Erythroblast (primary cell): Measurements from ENCODE around the gene SMIM10.
"Not testable (repeated sequence)": the region's sequence is repeated elsewhere in the genome, so short reads cannot be mapped to it uniquely, and the experiment has no call there.

ENCODE experiments used
- DNase-seq, 2 experiments: peaks; one replicate each; lab custom pipeline; 2025; lab: John Stamatoyannopoulos, UW
- GATA1 ChIP-seq: IDR thresholded peaks from 2 replicates; pipeline ENCODE4 v1.6.1; 2011; ENCODE audit warnings: low read depth, mild to moderate bottlenecking, control low read depth, low read length, moderate library complexity
- POLR2A ChIP-seq: IDR thresholded peaks from 2 replicates; pipeline ENCODE4 v1.6.1; 2011; ENCODE audit warnings: mild to moderate bottlenecking, low read length

SMIM10 gene

GRCh38 chrX:134997646-134998045 is 6.9 kb downstream of the SMIM10 start:
- DNase-seq: no peak

DNA sequence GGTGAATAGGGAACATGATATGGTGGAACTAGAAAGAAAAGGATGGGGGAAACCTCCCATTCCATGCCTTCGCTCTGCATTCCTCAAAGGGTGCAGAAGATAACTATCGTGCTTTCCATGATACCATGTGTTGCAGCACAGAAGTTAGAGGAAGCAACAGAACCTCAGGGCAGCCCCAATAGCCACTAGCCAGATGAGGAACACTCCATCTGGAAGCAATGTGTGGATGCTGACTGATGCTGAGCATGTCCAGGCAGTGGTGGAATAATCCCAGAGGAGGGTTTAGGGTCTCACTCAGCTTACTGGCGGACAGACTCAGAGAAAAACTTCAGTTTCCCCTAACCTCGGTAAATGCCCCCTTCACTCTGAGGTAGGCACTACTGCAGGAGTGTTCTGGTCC is 7.5 kb downstream of the SMIM10 start:
- DNase-seq: no peak
- TF ChIP-seq POLR2A (no peak), GATA1 (no peak)

More at GRCh38 chrX:134997646-134998045, 6.9 kb downstream of the SMIM10 start:
- TF ChIP-seq GATA1: no peak
- no peak for TF ChIP-seq POLR2A

DNA sequence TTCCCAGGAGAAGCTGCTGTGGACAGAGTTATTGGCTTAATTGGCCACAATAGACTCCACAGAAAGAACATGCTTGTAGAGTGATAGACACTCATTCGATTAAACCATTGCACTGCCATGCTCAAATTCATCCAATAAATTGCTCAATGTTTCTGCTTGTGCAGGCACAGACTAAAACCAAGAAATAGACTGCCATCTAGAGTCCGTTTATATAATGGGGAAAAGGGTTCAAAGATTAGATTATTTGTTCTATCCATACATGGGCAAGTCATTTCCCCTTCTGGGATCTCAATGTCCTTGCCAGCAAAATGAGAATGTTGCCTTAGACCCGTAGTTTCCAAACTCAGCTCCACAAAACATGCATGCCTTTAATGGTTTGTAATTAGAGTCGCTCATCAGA is 8.7 kb downstream of the SMIM10 start:
- DNase-seq: peak; percentile 57 to 65
- TF ChIP-seq POLR2A (no peak), GATA1 (no peak)

DNA sequence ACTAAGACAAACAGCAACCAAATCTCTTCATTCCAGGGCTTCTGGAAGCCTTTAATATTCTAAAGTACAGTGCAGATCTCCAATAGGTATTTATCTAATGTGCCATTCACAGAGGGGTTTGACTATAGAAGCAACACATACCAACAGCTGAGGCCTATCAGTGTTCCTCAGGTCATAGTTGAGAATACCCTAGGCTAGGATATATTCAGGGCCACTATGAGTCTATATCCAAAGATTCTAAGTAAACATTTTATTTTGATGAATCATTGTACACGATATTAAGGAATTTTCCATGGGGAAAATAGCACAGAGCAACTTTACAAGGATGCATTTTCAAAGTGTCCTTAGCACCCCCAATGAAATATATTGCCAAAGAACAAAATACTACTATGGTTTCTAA is 9.7 kb downstream of the SMIM10 start:
- TF ChIP-seq GATA1: no peak
- TF ChIP-seq POLR2A: no peak
- peak in 1 of 2 experiments; percentile 22 for DNase-seq

DNA sequence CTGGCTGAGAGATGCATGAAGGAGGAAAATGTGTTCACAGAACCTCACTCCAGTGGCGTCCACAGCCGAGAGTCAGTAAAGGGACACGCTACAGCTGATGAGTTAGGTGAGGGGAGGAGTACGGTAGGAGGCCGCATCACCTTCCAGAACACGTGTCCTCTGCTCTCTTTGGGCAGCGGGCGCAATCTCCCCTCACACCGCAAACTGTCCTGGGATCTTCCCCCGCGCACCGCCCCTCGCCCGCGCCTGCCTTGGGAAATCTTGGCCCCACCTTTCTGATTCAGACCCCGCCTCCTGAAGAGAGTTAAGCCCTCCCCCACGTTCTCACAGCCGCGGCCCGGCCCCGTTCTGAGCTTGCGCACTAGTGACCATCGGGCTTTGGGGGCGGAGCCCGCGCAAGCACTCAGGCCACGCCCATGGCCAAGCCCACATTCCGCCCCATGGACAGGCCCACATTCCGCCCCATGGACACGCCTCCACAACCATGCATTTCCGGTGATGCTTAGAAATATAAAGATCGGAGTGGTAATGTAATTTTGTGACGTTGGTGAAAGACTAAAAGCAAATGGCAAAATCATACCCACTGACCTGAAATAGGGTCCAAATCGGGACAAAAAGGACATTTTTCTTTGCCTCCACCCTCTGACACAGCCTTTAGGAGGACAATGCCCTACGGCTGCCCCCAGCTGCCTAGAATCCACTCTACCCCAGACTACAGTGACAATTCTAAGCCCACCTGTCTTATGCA is 13.3 kb downstream of the SMIM10 start:
- TF ChIP-seq POLR2A (no peak), GATA1 (no peak)
- peak; percentile 91 to 93 for DNase-seq

- no peak for DNase-seq
- TF ChIP-seq POLR2A (no peak), GATA1 (no peak)
Measured at GRCh38 chrX:135006187-135006586, 15.4 kb downstream of the SMIM10 start.

DNA sequence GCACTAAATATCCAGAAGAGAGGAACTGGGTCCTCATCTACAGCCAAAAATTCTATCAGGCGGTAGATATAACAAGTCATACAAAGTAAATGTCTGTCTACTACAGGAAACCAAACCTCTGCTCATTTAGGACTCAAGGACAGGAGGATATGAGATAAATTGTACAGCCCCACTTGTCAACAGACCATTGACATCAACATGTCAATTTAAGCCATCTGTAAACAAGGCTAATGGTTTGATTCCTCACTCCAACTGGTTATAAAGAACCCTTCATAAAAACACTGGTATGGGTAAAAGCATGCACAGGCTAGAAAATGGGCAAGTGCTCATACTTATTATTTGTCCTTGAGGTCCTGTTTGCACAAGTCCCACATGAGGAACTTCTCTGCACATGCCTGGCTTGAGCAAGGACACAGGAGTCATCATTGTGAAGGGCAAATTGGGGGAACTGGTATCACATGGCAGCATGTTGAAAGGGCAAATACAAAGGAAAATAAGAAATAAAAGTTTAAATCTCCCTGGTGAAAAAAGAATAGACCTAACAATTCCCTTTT is 18.3 kb downstream of the SMIM10 start:
- DNase-seq: no peak
- TF ChIP-seq GATA1: no peak
- no peak for TF ChIP-seq POLR2A

GRCh38 chrX:135009838-135010237 is 19.0 kb downstream of the SMIM10 start:
- DNase-seq: no peak
- no peak for TF ChIP-seq GATA1
- no peak for TF ChIP-seq POLR2A

GRCh38 chrX:135010921-135011320 is 20.1 kb downstream of the SMIM10 start:
- TF ChIP-seq POLR2A (no peak), GATA1 (no peak)
- no peak for DNase-seq

DNA sequence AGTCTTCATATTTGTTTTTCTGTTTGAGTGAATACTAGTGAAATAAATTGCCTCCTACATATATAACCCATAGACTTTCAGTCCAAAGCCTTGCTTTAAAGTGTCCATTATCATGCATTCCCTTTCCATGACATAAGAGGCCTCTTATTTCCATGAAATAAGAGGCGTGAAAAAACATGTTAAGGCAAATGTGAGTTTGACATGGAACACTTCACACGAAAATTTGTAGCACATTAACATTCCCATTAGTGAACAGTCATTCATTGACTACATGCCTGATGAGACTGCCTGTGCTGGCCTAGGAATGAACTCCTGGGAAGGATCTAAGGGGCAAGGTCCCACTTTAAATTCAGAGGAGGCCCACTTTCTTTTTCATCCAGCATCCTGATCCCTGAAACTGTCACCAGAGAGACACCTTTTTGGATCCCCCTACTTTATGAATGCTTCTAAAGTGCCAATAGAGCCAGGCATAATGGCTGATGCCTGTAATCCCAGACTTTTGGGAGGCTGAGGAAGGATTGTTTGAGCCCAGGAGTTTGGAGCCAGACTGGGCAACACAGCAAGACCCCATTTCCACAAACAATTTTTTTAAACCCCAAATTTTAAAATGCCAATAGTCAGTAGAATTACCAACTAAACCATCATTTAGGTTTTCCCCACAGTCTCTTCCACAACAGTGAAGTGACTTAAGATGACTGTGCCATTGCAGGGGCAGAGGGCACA is 24.9 kb downstream of the SMIM10 start:
- no peak for DNase-seq
- TF ChIP-seq POLR2A: no peak
- no peak for TF ChIP-seq GATA1

- not testable (repeated sequence) for DNase-seq
Measured at GRCh38 chrX:135019890-135020289, 29.1 kb downstream of the SMIM10 start.

DNA sequence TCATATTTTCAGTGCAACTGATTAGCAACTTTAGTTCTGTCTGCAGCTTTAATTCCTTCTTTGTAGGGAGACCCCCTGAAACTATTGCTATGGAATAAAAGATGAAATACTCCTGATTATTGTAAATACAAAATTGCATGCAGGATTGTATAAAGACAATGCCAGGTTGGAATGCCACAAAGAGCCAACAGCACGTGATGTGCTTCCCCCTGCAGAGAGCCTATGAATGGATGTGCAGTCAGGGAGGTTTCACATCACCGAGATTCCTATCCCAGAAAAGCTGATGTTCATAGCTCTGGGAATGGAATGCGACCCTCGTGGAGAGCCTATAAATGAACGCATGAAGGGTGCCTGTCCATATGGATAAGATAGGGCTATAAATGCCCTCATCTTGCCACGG is 33.0 kb downstream of the SMIM10 start:
- not testable (repeated sequence) for DNase-seq

DNA sequence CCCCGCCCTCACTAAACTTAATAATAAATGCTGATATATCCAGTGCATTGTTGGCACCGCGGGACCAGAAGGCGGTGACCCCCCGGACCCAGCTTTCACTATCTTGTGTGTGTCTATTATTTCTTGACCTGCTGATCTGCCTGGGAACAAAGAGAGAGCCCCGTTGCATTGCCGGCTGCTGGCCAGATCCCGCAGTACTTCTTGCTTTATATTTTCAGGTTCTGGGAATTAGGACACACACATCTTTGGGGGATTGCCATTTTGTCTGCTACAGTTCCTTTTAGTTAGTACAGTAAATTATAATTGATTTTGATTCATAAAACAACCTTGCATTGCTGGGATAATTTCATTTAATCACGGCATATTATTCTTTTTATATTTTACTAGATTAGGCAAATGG is 33.7 kb downstream of the SMIM10 start:
- no peak for TF ChIP-seq GATA1
- TF ChIP-seq POLR2A: no peak
- no peak for DNase-seq

- DNase-seq: not testable (repeated sequence)
Measured at GRCh38 chrX:135030207-135030963, 39.6 kb downstream of the SMIM10 start.

DNA sequence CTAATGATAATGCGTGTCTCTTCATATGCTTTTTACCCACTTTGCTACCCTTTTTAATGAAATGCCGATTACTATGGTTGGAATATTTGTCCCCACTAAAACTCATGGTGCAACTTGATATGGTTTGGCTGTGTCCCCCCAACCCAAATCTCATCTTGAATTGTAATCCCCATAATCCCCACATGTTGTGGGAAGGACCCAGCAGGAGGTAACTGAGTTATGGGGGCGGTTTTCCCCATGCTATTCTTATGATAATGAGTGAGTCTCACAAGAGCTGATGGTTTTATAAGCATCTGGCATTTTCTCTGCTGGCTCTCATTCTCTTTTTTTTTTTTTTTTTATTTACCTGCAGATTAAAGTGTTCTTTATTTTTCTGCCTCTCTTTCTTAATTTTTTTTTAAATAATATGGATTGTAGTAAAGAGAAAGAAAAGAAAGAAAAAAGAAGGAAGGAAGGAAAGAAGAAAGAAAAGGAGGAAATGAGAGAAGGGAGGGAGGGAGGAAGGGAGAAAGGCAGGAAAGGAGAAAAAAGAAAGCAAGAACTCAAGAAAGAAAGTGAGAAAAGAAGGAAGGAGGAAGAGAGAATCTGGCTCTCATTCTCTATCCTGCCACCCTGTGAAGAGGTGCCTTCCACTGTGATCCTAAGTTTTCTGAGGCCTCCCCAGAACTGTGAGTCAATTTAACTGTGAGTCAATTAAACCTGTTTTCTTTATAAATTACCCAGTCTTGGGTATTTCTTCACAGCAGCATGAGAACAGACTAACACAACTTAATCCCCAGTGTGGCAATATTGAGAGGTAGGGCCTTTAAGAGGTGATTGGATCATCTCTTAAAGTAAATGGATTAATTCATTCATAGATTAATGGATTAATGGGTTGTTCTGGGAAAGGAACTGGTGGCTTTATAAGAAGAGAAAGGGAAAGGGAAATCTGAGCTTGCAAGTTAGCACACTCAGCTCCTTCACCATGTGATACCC is 50.6 kb downstream of the SMIM10 start:
- DNase-seq: not testable (repeated sequence)
